Smooth muscle cell (in vitro differentiated cells): ENCODE measurements around the gene SLC6A9. TPM values are rescaled to one million over a fixed set of nuclear protein-coding genes. Genes with fewer than 3 reads are reported as not detected.

ENCODE experiments used
- DNase-seq: peaks from one replicate; lab custom pipeline; 2025; ENCODE audit not compliant: unreplicated experiment; lab: John Stamatoyannopoulos, UW
- H2AFZ ChIP-seq: fragments of 200-600 bp; sonication (generic); 2 replicates; pipeline ENCODE4 v1.6.0; 2016; ENCODE audit warnings: antibody characterized with exemption, low read depth, mild to moderate bottlenecking
- H3F3A ChIP-seq: fragments of 200-600 bp; sonication (generic); 2 replicates; pipeline ENCODE4 v1.6.0; 2017; ENCODE audit warnings: antibody characterized with exemption, low read depth
- H3K27ac ChIP-seq: fragments of 200-600 bp; sonication (generic); 2 replicates; pipeline ENCODE4 v1.5.1; 2016; ENCODE audit warnings: low read depth, mild to moderate bottlenecking
- H3K27me3 ChIP-seq: fragments of 200-600 bp; sonication (generic); 2 replicates; pipeline ENCODE4 v1.6.1; 2016; ENCODE audit warnings: low read depth, mild to moderate bottlenecking
- H3K36me3 ChIP-seq: fragments of 200-600 bp; sonication (generic); 2 replicates; pipeline ENCODE4 v1.5.1; 2016; ENCODE audit warnings: low read depth
- H3K4me1 ChIP-seq: fragments of 200-600 bp; sonication (generic); 2 replicates; pipeline ENCODE4 v1.5.1; 2016; ENCODE audit warnings: low read depth
- H3K4me2 ChIP-seq: fragments of 200-600 bp; sonication (generic); 2 replicates; pipeline ENCODE4 v1.6.0; 2016; ENCODE audit warnings: mild to moderate bottlenecking
- H3K4me3 ChIP-seq: fragments of 200-600 bp; sonication (generic); 2 replicates; pipeline ENCODE4 v1.5.1; 2016; ENCODE audit warnings: mild to moderate bottlenecking
- H3K79me2 ChIP-seq: fragments of 200-600 bp; sonication (generic); 2 replicates; pipeline ENCODE4 v1.6.0; 2016; ENCODE audit warnings: low read depth, mild to moderate bottlenecking
- H3K9ac ChIP-seq: fragments of 200-600 bp; sonication (generic); 2 replicates; pipeline ENCODE4 v1.6.0; 2016; ENCODE audit warnings: low read depth
- H3K9me3 ChIP-seq: fragments of 200-600 bp; sonication (generic); replicated peaks from 2 replicates; pipeline ENCODE4 v1.5.1; 2016; ENCODE audit warnings: low read depth
- H4K20me1 ChIP-seq: fragments of 200-600 bp; sonication (generic); 2 replicates; pipeline ENCODE4 v1.6.0; 2016; ENCODE audit warnings: low read depth
- WGBS: methylation state at CpG from one replicate; pipeline ENCODE4 v1.1.7; 2016; ENCODE audit warnings: low lambda C conversion rate; 5-methylcytosine and 5-hydroxymethylcytosine counted together
- polyA plus RNA-seq: library from polyadenylated mRNA; unstranded; fragments of >200 nt; fragmentation: Nextera tagmentation; extraction: Ambion mirVana; gene quantifications from 2 replicates; pipeline ENCODE4 v1.2.1, GENCODE V29; 2016
- total RNA-seq: library from RNA; depleted of rRNA; stranded (reverse); fragments of >200 nt; gene quantifications from 2 replicates; pipeline ENCODE4 v1.2.3, GENCODE V29; 2014
- TF ChIP-seq, protein P1 (sequence below): fragments of 200-600 bp; sonication (generic); IDR thresholded peaks from 2 replicates; pipeline ENCODE4 v1.5.1; 2017; ENCODE audit warnings: borderline replicate concordance, mild to moderate bottlenecking, antibody characterized with exemption; ENCODE audit not compliant: insufficient read depth, poor library complexity, severe bottlenecking

Gene SLC6A9
- total and polyA plus RNA-seq, 2 experiments from 2014 or later = 10.2 to 25.8 TPM

DNA sequence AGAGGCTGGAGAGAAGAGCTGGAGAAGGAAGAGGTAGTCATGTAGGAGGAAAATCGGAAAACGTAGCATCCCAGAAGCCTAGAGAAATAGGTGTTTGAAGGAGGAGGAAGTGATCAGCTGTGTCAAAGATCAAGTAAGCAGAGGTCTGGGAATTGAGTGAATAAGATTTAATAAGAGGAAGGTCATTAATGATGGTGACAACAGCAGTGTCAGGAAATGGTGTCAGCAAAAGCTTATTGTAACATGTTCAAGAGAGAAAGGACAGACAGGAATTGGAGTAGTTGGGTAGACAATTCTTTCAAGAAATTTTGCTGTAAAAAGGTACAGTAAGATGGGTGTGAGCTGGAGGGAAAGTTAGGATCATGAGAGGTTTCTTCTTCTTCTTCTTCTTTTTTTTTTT lies 41.6 kb upstream of the SLC6A9 start:
- no peak for DNase-seq

DNA sequence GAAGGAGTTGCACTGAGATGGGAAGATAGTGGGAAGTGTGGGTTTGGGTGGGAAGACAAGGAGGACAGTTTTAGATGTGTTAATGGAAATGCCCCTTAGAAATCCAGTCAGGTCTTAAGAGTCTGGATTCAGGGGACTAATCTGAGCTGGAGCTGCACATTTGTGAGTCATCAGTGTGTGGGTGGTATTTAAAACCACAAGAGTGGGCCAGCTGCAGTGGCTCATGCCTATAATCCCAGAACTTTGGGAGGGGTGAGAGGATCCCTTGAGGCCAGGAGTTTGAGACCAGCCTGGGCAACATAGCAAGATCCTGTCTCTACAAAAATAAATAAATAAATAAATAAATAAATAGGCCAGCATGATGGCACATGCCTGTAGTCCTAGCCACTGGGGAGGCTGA lies 40.9 kb upstream of the SLC6A9 start:
- TF ChIP-seq, protein P1, sequence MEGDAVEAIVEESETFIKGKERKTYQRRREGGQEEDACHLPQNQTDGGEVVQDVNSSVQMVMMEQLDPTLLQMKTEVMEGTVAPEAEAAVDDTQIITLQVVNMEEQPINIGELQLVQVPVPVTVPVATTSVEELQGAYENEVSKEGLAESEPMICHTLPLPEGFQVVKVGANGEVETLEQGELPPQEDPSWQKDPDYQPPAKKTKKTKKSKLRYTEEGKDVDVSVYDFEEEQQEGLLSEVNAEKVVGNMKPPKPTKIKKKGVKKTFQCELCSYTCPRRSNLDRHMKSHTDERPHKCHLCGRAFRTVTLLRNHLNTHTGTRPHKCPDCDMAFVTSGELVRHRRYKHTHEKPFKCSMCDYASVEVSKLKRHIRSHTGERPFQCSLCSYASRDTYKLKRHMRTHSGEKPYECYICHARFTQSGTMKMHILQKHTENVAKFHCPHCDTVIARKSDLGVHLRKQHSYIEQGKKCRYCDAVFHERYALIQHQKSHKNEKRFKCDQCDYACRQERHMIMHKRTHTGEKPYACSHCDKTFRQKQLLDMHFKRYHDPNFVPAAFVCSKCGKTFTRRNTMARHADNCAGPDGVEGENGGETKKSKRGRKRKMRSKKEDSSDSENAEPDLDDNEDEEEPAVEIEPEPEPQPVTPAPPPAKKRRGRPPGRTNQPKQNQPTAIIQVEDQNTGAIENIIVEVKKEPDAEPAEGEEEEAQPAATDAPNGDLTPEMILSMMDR = no peak
- Histone ChIP-seq H3K27ac (peak overlapping the region; percentile 69), H3K4me1 (peaks cover 3% of the 10 kb centered on the region), H3F3A (no peaks in the 10 kb centered on the region), H3K9ac (no peak overlapping the region), H2AFZ (no peak overlapping the region), H4K20me1 (no peaks in the 10 kb centered on the region), H3K9me3 (no peaks in the 10 kb centered on the region), H3K4me2 (peak overlapping the region; percentile 71), H3K27me3 (no peaks in the 10 kb centered on the region), H3K4me3 (no peak overlapping the region), H3K79me2 (no peaks in the 10 kb centered on the region), H3K36me3 (no peaks in the 10 kb centered on the region)
- DNase-seq = no peak

More for the DNA sequence above, 41.6 kb upstream of the SLC6A9 start:
- Histone ChIP-seq H3K9ac (no peak overlapping the region), H2AFZ (no peak overlapping the region), H3K4me2 (no peak overlapping the region), H4K20me1 (no peaks in the 10 kb centered on the region), H3K36me3 (no peaks in the 10 kb centered on the region), H3K4me3 (no peak overlapping the region), H3K79me2 (no peaks in the 10 kb centered on the region), H3K9me3 (no peaks in the 10 kb centered on the region), H3K4me1 (peaks cover 3% of the 10 kb centered on the region), H3F3A (no peaks in the 10 kb centered on the region), H3K27me3 (no peaks in the 10 kb centered on the region), H3K27ac (no peak overlapping the region)
- TF ChIP-seq, protein P1 = no peak
- 91% methylated on average over 2 of the region's 2 CpGs for WGBS

DNA sequence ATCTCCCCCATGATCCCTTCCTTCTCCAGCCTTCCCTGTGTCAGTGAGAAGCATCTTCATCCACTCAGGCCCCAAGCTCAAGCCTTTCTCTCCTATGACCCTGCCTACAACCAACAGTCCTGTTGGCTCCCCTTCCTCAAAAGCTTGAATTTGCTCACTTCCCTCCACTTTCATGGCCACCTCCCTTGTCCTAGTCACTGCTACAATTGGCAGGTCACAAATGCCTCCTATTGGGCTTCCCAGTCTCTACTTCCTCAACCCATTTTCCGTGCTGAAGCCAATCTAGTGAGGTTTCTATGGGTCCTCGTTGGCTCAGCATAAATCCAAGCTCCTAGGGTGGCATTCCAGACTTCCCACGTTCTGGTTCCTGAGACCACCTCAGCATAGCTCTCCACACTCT lies 40.2 kb upstream of the SLC6A9 start:
- Histone ChIP-seq H3K36me3 (no peaks in the 10 kb centered on the region), H3K4me2 (peak overlapping the region; percentile 71), H2AFZ (no peak overlapping the region), H3F3A (no peaks in the 10 kb centered on the region), H3K4me1 (peaks cover 2% of the 10 kb centered on the region), H3K27me3 (no peaks in the 10 kb centered on the region), H3K79me2 (no peaks in the 10 kb centered on the region), H3K9me3 (no peaks in the 10 kb centered on the region), H3K4me3 (no peak overlapping the region), H4K20me1 (no peaks in the 10 kb centered on the region), H3K27ac (peak overlapping the region; percentile 69), H3K9ac (no peak overlapping the region)
- DNase-seq = no peak
- TF ChIP-seq, protein P1 = no peak
- 59% methylated on average over 3 of the region's 3 CpGs for WGBS

DNA sequence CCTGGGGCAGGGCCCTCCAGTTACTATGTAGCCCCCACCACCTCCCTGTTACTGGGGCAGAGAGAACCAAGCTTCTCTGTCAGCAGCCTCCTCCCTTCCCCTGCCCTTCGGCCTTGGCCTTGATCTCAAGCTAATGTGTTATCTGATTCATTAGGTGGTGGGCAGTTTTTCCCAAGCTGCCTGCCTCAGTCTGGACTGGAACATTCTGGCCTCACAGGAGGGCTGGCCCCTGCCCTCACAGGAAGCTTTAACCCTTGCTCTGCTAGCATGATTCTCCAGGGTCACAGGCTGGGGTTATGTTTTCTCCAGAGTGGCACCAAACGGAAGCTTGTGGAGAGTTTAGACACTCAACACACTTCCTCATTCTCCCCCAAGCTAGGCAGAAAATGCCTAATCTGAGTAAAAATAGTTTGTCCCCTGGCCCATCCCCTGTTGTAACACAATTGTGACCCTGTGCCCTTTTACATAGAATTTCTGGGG lies 37.2 kb upstream of the SLC6A9 start:
- H2AFZ ChIP-seq = no peak overlapping the region
- no peaks in the 10 kb centered on the region for H3K27me3 ChIP-seq
- no peaks in the 10 kb centered on the region for H3K9me3 ChIP-seq
- no peak overlapping the region for H3K4me3 ChIP-seq
- H3K4me2 ChIP-seq = no peak overlapping the region
- H4K20me1 ChIP-seq = no peaks in the 10 kb centered on the region
- no peak overlapping the region for H3K9ac ChIP-seq
- no peaks in the 10 kb centered on the region for H3K79me2 ChIP-seq
- H3K36me3 ChIP-seq = no peaks in the 10 kb centered on the region
- TF ChIP-seq, protein P1 = no peak
- no peaks in the 10 kb centered on the region for H3F3A ChIP-seq
- 54% methylated on average over 2 of the region's 2 CpGs for WGBS
- H3K4me1 ChIP-seq = no peaks in the 10 kb centered on the region
- no peak overlapping the region for H3K27ac ChIP-seq
- no peak for DNase-seq
